HEK293 (cell line): Measurements from ENCODE around the gene MMP15.

Experiments used
- CTCF ChIA-PET: fragments of 350-600 bp; formaldehyde crosslinking; extraction: SDS; loops from one replicate; lab custom pipeline; 2021; ENCODE audit warnings: antibody characterized with exemption; lab: Yijun Ruan, JAX
- POLR2A ChIA-PET: fragments of 300-600 bp; formaldehyde crosslinking; extraction: SDS; loops from one replicate; lab custom pipeline; 2020; ENCODE audit warnings: antibody characterized with exemption, inconsistent platforms; lab: Yijun Ruan, JAX
- H3K27ac ChIP-seq: fragments of 200-500 bp; sonication (Bioruptor generic); 2 replicates; pipeline ENCODE4 v1.5.1; 2014; ENCODE audit warnings: low read depth, low read length, control low read depth, inconsistent platforms; ENCODE audit errors: extremely low read depth
- H3K36me3 ChIP-seq, 2 experiments: fragments of 200-500 bp in 1 of 2; sonication (Bioruptor generic) in 1 of 2; 1 replicate in 1 of 2; 2 replicates in 1 of 2; pipeline ENCODE4 v1.5.1; 2014 to 2017; ENCODE audit warnings: inconsistent platforms in 2 of 2, low read length in 2 of 2; ENCODE audit not compliant: control insufficient read depth in 2 of 2, insufficient read depth in 1 of 2
- H3K4me1 ChIP-seq: fragments of 200-500 bp; sonication (Bioruptor generic); 2 replicates; pipeline ENCODE4 v1.5.1; 2014; ENCODE audit warnings: mild to moderate bottlenecking, low read length, inconsistent platforms; ENCODE audit not compliant: control insufficient read depth, insufficient read depth
- H3K4me3 ChIP-seq: 2 replicates; pipeline ENCODE4 v1.5.1; 2011; ENCODE audit warnings: low read depth, mild to moderate bottlenecking, control low read depth, low read length, moderate library complexity
- H3K9me3 ChIP-seq: fragments of 200-500 bp; sonication (Bioruptor generic); 2 replicates; pipeline ENCODE4 v1.5.1; 2014; ENCODE audit warnings: low read depth, low read length, inconsistent platforms; ENCODE audit not compliant: control insufficient read depth, insufficient read depth
- GFI1B ChIP-seq: fragments of 450-650 bp; formaldehyde crosslinking; IDR thresholded peaks from 2 replicates; pipeline ENCODE4 v1.5.1; 2016; ENCODE audit warnings: missing biosample characterization, missing genetic modification characterization
- IKZF3 ChIP-seq: fragments of 450-650 bp; IDR thresholded peaks from 2 replicates; pipeline ENCODE4 v1.5.0; 2018; ENCODE audit warnings: missing biosample characterization, mild to moderate bottlenecking, missing genetic modification characterization, moderate library complexity
- KLF9 ChIP-seq: fragments of 450-650 bp; formaldehyde crosslinking; IDR thresholded peaks from 2 replicates; pipeline ENCODE4 v1.5.1; 2016; ENCODE audit warnings: missing biosample characterization, missing genetic modification characterization, low read depth
- YY1 ChIP-seq: fragments of 450-650 bp; formaldehyde crosslinking; IDR thresholded peaks from 2 replicates; pipeline ENCODE4 v1.5.1; 2018; ENCODE audit warnings: missing biosample characterization, missing genetic modification characterization
- ZFP41 ChIP-seq: fragments of 450-650 bp; formaldehyde crosslinking; IDR thresholded peaks from 2 replicates; pipeline ENCODE4 v1.5.1; 2016; ENCODE audit warnings: missing biosample characterization, missing genetic modification characterization, borderline replicate concordance
- ZNF10 ChIP-seq: fragments of 450-650 bp; formaldehyde crosslinking; IDR thresholded peaks from 2 replicates; pipeline ENCODE4 v1.5.1; 2017; ENCODE audit warnings: missing biosample characterization, missing genetic modification characterization
- ZNF114 ChIP-seq: fragments of 450-650 bp; formaldehyde crosslinking; IDR thresholded peaks from 2 replicates; pipeline ENCODE4 v1.5.0; 2017; ENCODE audit warnings: missing biosample characterization, missing genetic modification characterization
- ZNF132 ChIP-seq: fragments of 450-650 bp; formaldehyde crosslinking; IDR thresholded peaks from 2 replicates; pipeline ENCODE4 v1.5.1; 2017; ENCODE audit warnings: missing biosample characterization, missing genetic modification characterization, borderline replicate concordance
- ZNF146 ChIP-seq: fragments of 450-650 bp; formaldehyde crosslinking; IDR thresholded peaks from 2 replicates; pipeline ENCODE4 v1.5.1; 2016; ENCODE audit warnings: missing biosample characterization, missing genetic modification characterization
- ZNF23 ChIP-seq: fragments of 450-650 bp; formaldehyde crosslinking; IDR thresholded peaks from 2 replicates; pipeline ENCODE4 v1.5.1; 2016; ENCODE audit warnings: missing biosample characterization, missing genetic modification characterization, borderline replicate concordance
- ZNF248 ChIP-seq: fragments of 450-650 bp; formaldehyde crosslinking; IDR thresholded peaks from 2 replicates; pipeline ENCODE4 v1.5.1; 2017; ENCODE audit warnings: missing biosample characterization, missing genetic modification characterization
- ZNF341 ChIP-seq: fragments of 450-650 bp; formaldehyde crosslinking; IDR thresholded peaks from 2 replicates; pipeline ENCODE4; 2016; ENCODE audit warnings: low read depth, missing biosample characterization, missing genetic modification characterization
- ZNF433 ChIP-seq: fragments of 450-650 bp; formaldehyde crosslinking; IDR thresholded peaks from 2 replicates; pipeline ENCODE4 v1.5.1; 2016; ENCODE audit warnings: missing biosample characterization, missing genetic modification characterization, low read depth
- ZNF48 ChIP-seq: fragments of 450-650 bp; formaldehyde crosslinking; IDR thresholded peaks from 2 replicates; pipeline ENCODE4 v1.5.1; 2016; ENCODE audit warnings: missing biosample characterization, missing genetic modification characterization
- ZNF514 ChIP-seq: fragments of 450-650 bp; formaldehyde crosslinking; IDR thresholded peaks from 2 replicates; pipeline ENCODE4 v1.5.1; 2016; ENCODE audit warnings: missing biosample characterization, missing genetic modification characterization
- ZNF555 ChIP-seq: fragments of 450-650 bp; formaldehyde crosslinking; conservative IDR thresholded peaks from 2 replicates; pipeline ENCODE4 v1.5.1; 2017; ENCODE audit warnings: missing biosample characterization, mild to moderate bottlenecking, missing genetic modification characterization, inconsistent platforms
- ZNF560 ChIP-seq: fragments of 450-650 bp; formaldehyde crosslinking; IDR thresholded peaks from 2 replicates; pipeline ENCODE4 v1.5.1; 2017; ENCODE audit warnings: missing biosample characterization, missing genetic modification characterization, borderline replicate concordance
- ZNF629 ChIP-seq: fragments of 450-650 bp; formaldehyde crosslinking; IDR thresholded peaks from 2 replicates; pipeline ENCODE4 v1.5.1; 2017; ENCODE audit warnings: missing biosample characterization, missing genetic modification characterization
- TF ChIP-seq, protein P1 (sequence below): fragments of 450-650 bp; formaldehyde crosslinking; IDR thresholded peaks from 2 replicates; pipeline ENCODE4 v1.5.1; 2017; ENCODE audit warnings: missing biosample characterization, missing genetic modification characterization
- TF ChIP-seq, protein P2 (sequence below): fragments of 450-650 bp; formaldehyde crosslinking; IDR thresholded peaks from 2 replicates; pipeline ENCODE4 v1.5.1; 2016; ENCODE audit warnings: missing biosample characterization, missing genetic modification characterization
- TF ChIP-seq, protein P3 (sequence below): fragments of 450-650 bp; formaldehyde crosslinking; IDR thresholded peaks from 2 replicates; pipeline ENCODE4 v1.5.1; 2017; ENCODE audit warnings: missing biosample characterization, mild to moderate bottlenecking, missing genetic modification characterization, moderate library complexity
- TF ChIP-seq, protein P4 (sequence below): fragments of 450-650 bp; formaldehyde crosslinking; IDR thresholded peaks from 2 replicates; pipeline ENCODE4 v1.5.1; 2016; ENCODE audit warnings: missing biosample characterization, missing genetic modification characterization, borderline replicate concordance
- TF ChIP-seq, protein P5 (sequence below): fragments of 450-650 bp; IDR thresholded peaks from 2 replicates; pipeline ENCODE4 v1.5.1; 2018; ENCODE audit warnings: missing biosample characterization, missing genetic modification characterization

The MMP15 gene

DNA sequence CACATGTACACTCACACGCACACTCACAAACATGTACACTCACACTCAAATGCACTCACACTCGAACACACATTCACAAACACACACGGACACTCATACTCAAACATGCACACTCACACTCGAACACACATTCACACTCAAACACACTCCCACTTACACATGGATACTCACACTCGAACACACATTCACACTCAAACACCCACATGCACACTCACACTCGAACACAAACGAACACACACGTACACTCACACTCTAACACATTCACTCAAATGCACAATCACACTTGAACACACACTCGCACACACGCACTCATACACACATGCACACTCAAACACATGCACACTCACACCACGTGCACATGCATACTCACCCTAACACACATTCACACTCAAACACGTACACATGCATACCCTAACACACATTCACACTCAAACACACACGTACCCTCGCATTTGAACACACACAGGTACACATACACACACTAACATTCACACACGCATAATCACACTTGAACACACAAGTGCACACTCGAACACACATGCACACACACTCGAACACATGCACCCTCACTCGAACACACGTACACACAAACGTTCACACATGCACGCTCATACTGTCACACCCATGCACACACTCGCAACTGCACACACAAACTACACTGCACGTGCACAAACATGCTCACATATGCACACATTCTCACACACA lies 61.8 kb downstream of the MMP15 start (continued):
- no peak for TF ChIP-seq YY1 (tag by site-specific recombination)
- no peak for TF ChIP-seq ZNF555 (tag by site-specific recombination)
- TF ChIP-seq ZNF248, result no peak
- TF ChIP-seq, protein P1, sequence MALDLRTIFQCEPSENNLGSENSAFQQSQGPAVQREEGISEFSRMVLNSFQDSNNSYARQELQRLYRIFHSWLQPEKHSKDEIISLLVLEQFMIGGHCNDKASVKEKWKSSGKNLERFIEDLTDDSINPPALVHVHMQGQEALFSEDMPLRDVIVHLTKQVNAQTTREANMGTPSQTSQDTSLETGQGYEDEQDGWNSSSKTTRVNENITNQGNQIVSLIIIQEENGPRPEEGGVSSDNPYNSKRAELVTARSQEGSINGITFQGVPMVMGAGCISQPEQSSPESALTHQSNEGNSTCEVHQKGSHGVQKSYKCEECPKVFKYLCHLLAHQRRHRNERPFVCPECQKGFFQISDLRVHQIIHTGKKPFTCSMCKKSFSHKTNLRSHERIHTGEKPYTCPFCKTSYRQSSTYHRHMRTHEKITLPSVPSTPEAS (tag by site-specific recombination), result peak; percentile 12; the same call in 1 of the 2 replicates
- no peak for TF ChIP-seq ZNF10 (tag by site-specific recombination)
- TF ChIP-seq ZNF146 (tag by site-specific recombination), result no peak
- TF ChIP-seq ZNF114 (tag by site-specific recombination), result 0 out of 2 replicates have a peak, but pooled peaks have one; percentile 64
- TF ChIP-seq ZFP41, result no peak
- TF ChIP-seq, protein P2, sequence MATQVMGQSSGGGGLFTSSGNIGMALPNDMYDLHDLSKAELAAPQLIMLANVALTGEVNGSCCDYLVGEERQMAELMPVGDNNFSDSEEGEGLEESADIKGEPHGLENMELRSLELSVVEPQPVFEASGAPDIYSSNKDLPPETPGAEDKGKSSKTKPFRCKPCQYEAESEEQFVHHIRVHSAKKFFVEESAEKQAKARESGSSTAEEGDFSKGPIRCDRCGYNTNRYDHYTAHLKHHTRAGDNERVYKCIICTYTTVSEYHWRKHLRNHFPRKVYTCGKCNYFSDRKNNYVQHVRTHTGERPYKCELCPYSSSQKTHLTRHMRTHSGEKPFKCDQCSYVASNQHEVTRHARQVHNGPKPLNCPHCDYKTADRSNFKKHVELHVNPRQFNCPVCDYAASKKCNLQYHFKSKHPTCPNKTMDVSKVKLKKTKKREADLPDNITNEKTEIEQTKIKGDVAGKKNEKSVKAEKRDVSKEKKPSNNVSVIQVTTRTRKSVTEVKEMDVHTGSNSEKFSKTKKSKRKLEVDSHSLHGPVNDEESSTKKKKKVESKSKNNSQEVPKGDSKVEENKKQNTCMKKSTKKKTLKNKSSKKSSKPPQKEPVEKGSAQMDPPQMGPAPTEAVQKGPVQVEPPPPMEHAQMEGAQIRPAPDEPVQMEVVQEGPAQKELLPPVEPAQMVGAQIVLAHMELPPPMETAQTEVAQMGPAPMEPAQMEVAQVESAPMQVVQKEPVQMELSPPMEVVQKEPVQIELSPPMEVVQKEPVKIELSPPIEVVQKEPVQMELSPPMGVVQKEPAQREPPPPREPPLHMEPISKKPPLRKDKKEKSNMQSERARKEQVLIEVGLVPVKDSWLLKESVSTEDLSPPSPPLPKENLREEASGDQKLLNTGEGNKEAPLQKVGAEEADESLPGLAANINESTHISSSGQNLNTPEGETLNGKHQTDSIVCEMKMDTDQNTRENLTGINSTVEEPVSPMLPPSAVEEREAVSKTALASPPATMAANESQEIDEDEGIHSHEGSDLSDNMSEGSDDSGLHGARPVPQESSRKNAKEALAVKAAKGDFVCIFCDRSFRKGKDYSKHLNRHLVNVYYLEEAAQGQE, result no peak

DNA sequence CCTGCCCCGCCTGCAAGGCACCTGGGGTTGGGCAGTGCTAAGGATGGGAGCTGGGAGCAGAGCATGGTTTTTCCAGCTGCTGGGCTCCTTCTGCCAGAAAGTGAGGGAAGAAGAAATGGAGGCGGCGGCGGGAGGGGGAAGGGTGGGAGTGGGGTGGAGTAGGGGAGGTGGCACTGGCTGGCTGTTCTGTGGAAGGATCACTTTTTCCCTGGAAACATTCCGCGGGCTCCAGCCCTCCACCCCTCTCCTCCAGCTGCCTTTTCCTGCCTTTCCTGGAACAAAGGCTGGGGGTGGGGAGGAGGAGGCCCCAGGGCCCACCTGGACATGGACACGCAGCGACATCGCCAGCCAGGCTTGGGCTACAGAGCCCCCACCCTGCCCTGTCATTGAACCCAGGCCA lies 62.5 kb downstream of the MMP15 start:
- H3K9me3 ChIP-seq, result no peaks in the 10 kb centered on the region
- CTCF ChIA-PET, result interaction anchor here (0.8 kb wide), 1 partner anchor 9 kb away, joined by 8 read pairs; no protein-coding TSS in a partner anchor
- no peak overlapping the region for H3K27ac ChIP-seq
- H3K4me1 ChIP-seq, result no peaks in the 10 kb centered on the region
- POLR2A ChIA-PET, result no interaction called here
- H3K36me3 ChIP-seq, result no peaks in the 10 kb centered on the region
- H3K4me3 ChIP-seq, result no peak overlapping the region
- TF ChIP-seq ZNF433 (tag by site-specific recombination) (no peak), ZNF48 (tag by site-specific recombination) (no peak), ZNF560 (tag by site-specific recombination) (no peak), KLF9 (tag by site-specific recombination) (no peak), ZNF629 (tag by site-specific recombination) (no peak), ZNF514 (tag by site-specific recombination) (no peak), GFI1B (tag by site-specific recombination) (no peak), ZNF23 (tag by site-specific recombination) (no peak), ZNF132 (tag by site-specific recombination) (no peak), ZNF341 (tag by site-specific recombination) (no peak), IKZF3 (tag by site-specific recombination) (no peak), ZNF10 (tag by site-specific recombination) (no peak)
- TF ChIP-seq, protein P3, sequence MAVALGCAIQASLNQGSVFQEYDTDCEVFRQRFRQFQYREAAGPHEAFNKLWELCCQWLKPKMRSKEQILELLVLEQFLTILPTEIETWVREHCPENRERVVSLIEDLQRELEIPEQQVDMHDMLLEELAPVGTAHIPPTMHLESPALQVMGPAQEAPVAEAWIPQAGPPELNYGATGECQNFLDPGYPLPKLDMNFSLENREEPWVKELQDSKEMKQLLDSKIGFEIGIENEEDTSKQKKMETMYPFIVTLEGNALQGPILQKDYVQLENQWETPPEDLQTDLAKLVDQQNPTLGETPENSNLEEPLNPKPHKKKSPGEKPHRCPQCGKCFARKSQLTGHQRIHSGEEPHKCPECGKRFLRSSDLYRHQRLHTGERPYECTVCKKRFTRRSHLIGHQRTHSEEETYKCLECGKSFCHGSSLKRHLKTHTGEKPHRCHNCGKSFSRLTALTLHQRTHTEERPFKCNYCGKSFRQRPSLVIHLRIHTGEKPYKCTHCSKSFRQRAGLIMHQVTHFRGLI (tag by site-specific recombination), result no peak
- TF ChIP-seq, protein P4, sequence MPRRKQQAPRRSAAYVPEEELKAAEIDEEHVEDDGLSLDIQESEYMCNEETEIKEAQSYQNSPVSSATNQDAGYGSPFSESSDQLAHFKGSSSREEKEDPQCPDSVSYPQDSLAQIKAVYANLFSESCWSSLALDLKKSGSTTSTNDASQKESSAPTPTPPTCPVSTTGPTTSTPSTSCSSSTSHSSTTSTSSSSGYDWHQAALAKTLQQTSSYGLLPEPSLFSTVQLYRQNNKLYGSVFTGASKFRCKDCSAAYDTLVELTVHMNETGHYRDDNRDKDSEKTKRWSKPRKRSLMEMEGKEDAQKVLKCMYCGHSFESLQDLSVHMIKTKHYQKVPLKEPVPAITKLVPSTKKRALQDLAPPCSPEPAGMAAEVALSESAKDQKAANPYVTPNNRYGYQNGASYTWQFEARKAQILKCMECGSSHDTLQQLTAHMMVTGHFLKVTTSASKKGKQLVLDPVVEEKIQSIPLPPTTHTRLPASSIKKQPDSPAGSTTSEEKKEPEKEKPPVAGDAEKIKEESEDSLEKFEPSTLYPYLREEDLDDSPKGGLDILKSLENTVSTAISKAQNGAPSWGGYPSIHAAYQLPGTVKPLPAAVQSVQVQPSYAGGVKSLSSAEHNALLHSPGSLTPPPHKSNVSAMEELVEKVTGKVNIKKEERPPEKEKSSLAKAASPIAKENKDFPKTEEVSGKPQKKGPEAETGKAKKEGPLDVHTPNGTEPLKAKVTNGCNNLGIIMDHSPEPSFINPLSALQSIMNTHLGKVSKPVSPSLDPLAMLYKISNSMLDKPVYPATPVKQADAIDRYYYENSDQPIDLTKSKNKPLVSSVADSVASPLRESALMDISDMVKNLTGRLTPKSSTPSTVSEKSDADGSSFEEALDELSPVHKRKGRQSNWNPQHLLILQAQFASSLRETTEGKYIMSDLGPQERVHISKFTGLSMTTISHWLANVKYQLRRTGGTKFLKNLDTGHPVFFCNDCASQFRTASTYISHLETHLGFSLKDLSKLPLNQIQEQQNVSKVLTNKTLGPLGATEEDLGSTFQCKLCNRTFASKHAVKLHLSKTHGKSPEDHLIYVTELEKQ (tag by site-specific recombination), result no peak
- TF ChIP-seq, protein P5, sequence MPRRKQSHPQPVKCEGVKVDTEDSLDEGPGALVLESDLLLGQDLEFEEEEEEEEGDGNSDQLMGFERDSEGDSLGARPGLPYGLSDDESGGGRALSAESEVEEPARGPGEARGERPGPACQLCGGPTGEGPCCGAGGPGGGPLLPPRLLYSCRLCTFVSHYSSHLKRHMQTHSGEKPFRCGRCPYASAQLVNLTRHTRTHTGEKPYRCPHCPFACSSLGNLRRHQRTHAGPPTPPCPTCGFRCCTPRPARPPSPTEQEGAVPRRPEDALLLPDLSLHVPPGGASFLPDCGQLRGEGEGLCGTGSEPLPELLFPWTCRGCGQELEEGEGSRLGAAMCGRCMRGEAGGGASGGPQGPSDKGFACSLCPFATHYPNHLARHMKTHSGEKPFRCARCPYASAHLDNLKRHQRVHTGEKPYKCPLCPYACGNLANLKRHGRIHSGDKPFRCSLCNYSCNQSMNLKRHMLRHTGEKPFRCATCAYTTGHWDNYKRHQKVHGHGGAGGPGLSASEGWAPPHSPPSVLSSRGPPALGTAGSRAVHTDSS, result no peak
- TF ChIP-seq, all 188 proteins: peak for 0
